Nephron (organoid): ENCODE results near the gene CTNND2.

Source experiments
- H3K27ac Mint-ChIP-seq, 3 experiments: 2 replicates each; pipeline ENCODE4 v1.8.0; 2020; ENCODE audit warnings: mixed read lengths in 3 of 3, mild to moderate bottlenecking in 2 of 3, moderate library complexity in 1 of 3
- H3K27me3 Mint-ChIP-seq: 2 replicates; pipeline ENCODE4 v1.8.0; 2021; ENCODE audit warnings: low read depth, mild to moderate bottlenecking, moderate library complexity, mixed read lengths
- H3K36me3 Mint-ChIP-seq: 2 replicates; pipeline ENCODE4 v1.8.0; 2020; ENCODE audit warnings: low read depth, mixed read lengths
- H3K4me1 Mint-ChIP-seq: 2 replicates; pipeline ENCODE4 v1.8.0; 2020; ENCODE audit warnings: mixed read lengths
- H3K4me3 Mint-ChIP-seq, 3 experiments: 2 replicates each; pipeline ENCODE4 v1.8.0; 2020; ENCODE audit warnings: mild to moderate bottlenecking in 3 of 3, mixed read lengths in 3 of 3, moderate library complexity in 2 of 3
- H3K9me3 Mint-ChIP-seq: 2 replicates; pipeline ENCODE4 v1.8.0; 2020; ENCODE audit warnings: mixed read lengths
- TF ChIP-seq, protein P1 (sequence below), 3 experiments: fragments of 200-600 bp; sonication (generic); IDR thresholded peaks; one replicate each; pipeline ENCODE4 v1.5.0; 2021; ENCODE audit warnings: antibody characterized with exemption in 3 of 3; ENCODE audit not compliant: unreplicated experiment in 3 of 3

Gene CTNND2

DNA sequence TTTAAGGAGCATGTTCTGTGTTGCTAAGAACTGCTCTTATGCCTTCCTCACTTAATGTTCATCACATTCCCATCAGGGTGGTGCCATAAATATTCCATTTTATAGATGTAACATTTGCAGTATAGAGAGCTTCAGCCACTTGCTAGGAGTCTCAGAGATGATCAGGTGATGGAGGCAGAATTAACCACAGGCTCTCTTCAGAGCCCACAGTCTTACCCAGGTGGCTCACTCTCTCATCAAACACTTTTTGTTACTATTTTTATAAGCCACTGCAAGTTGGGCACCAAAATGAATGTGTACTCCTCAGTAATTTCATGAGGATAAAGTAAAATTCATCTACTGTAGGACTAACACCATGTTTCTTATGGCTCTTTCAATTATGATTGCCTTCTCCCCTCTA is 651.7 kb downstream of the CTNND2 start:
- no peaks in the 10 kb centered on the region for H3K9me3 Mint-ChIP-seq
- no peaks in the 10 kb centered on the region for H3K27me3 Mint-ChIP-seq
- no peaks in the 10 kb centered on the region for H3K36me3 Mint-ChIP-seq
- H3K4me3 Mint-ChIP-seq = no peak overlapping the region
- H3K4me1 Mint-ChIP-seq = peaks cover 5% of the 10 kb centered on the region
- H3K27ac Mint-ChIP-seq = no peak overlapping the region
- TF ChIP-seq, protein P1, sequence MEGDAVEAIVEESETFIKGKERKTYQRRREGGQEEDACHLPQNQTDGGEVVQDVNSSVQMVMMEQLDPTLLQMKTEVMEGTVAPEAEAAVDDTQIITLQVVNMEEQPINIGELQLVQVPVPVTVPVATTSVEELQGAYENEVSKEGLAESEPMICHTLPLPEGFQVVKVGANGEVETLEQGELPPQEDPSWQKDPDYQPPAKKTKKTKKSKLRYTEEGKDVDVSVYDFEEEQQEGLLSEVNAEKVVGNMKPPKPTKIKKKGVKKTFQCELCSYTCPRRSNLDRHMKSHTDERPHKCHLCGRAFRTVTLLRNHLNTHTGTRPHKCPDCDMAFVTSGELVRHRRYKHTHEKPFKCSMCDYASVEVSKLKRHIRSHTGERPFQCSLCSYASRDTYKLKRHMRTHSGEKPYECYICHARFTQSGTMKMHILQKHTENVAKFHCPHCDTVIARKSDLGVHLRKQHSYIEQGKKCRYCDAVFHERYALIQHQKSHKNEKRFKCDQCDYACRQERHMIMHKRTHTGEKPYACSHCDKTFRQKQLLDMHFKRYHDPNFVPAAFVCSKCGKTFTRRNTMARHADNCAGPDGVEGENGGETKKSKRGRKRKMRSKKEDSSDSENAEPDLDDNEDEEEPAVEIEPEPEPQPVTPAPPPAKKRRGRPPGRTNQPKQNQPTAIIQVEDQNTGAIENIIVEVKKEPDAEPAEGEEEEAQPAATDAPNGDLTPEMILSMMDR (IDR thresholded peaks at IDR 0.05; ENCODE audit: unreplicated experiment in 3 of 3) = no peak

DNA sequence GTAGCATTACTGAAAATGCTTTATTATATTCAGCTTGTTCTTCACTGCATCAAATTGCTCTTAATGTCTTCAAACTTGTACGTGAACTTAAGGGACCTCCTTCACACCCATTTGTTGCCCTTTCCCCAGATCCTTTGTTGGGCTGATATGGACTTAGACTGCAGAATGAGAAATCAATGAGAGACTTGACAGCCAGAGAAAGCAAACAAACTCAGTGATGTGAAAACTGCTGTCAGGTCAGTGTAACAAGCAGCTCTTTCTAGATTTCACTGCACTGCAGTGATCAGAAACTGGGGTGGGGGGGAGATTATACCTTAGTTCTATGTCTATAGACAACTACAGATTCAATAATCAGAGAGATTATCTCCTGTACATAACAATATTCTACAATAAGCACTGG is 652.2 kb downstream of the CTNND2 start:
- TF ChIP-seq, protein P1 (IDR thresholded peaks at IDR 0.05; ENCODE audit: unreplicated experiment in 3 of 3) = no peak
- peaks cover 5% of the 10 kb centered on the region for H3K4me1 Mint-ChIP-seq
- no peak overlapping the region for H3K27ac Mint-ChIP-seq
- no peak overlapping the region for H3K4me3 Mint-ChIP-seq
- H3K36me3 Mint-ChIP-seq = no peaks in the 10 kb centered on the region
- H3K27me3 Mint-ChIP-seq = no peaks in the 10 kb centered on the region
- no peaks in the 10 kb centered on the region for H3K9me3 Mint-ChIP-seq

DNA sequence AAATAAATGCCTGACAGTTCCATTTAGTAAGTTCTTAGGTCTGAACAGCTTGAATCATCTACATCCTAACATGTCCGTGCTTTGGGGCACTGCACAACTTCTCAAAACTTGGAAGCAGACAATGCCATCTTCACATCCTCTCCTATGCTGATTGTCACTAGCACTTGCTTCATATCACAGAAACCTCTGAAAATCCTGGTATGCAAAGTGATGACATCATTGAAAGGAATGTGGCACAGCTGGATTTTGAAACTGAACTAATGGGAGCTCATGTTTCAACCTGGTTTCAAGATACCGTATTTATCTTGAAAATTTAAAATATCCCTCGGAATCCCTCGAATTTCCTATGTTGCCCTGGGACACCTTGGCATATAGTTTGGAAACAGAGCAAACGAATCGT is 653.0 kb downstream of the CTNND2 start:
- TF ChIP-seq, protein P1 (IDR thresholded peaks at IDR 0.05; ENCODE audit: unreplicated experiment in 3 of 3) = no peak
- H3K27me3 Mint-ChIP-seq = no peaks in the 10 kb centered on the region
- no peaks in the 10 kb centered on the region for H3K9me3 Mint-ChIP-seq
- peaks cover 5% of the 10 kb centered on the region for H3K4me1 Mint-ChIP-seq
- H3K36me3 Mint-ChIP-seq = no peaks in the 10 kb centered on the region
- H3K27ac Mint-ChIP-seq = no peak overlapping the region
- H3K4me3 Mint-ChIP-seq = no peak overlapping the region

DNA sequence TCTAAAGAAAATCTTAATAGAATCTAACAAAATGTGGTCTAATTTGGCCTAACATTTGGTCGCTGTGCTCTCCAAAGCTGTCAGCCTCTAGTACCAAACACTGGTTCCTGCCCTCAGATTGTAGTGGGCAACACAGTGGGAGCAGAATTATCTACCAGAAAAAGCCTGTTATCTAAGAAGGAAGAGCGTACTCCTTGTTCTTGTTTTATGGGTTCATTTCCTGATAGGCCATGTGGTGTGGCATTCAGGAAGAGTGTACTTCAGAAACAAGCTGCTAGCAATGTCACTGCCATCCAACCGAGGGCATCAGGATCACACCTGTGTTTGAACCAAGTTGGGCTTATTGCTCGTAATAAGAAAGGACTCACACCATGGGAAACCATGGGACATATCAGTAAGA is 655.3 kb downstream of the CTNND2 start:
- Mint-ChIP-seq H3K27ac (no peak overlapping the region), H3K36me3 (no peaks in the 10 kb centered on the region), H3K27me3 (no peaks in the 10 kb centered on the region), H3K4me3 (no peak overlapping the region), H3K9me3 (no peaks in the 10 kb centered on the region), H3K4me1 (no peaks in the 10 kb centered on the region)
- TF ChIP-seq, protein P1 (IDR thresholded peaks at IDR 0.05; ENCODE audit: unreplicated experiment in 3 of 3) = no peak

DNA sequence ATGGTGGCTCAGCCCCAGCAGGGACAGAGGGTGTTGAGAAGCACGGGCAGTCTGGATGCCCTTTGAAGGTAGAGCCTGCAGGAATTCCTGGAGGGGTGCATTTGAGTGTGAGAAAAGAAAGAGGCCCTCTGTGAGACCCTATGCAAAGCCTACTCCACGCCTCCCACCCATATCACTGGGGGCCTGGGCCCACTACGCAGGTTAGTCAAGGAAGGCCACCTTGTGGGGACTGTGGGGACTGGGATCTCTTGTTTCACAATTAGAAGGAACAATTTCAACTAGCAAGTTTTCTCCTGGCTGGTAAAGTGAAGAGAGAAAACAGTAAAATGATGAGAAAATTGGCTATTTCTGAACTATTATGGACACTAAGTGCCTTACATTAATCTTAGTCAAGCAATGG is 657.0 kb downstream of the CTNND2 start:
- TF ChIP-seq, protein P1 (IDR thresholded peaks at IDR 0.05; ENCODE audit: unreplicated experiment in 3 of 3) = no peak
- H3K27ac Mint-ChIP-seq = no peak overlapping the region
- no peak overlapping the region for H3K4me3 Mint-ChIP-seq
- no peaks in the 10 kb centered on the region for H3K4me1 Mint-ChIP-seq
- H3K9me3 Mint-ChIP-seq = no peaks in the 10 kb centered on the region
- H3K27me3 Mint-ChIP-seq = no peaks in the 10 kb centered on the region
- no peaks in the 10 kb centered on the region for H3K36me3 Mint-ChIP-seq

DNA sequence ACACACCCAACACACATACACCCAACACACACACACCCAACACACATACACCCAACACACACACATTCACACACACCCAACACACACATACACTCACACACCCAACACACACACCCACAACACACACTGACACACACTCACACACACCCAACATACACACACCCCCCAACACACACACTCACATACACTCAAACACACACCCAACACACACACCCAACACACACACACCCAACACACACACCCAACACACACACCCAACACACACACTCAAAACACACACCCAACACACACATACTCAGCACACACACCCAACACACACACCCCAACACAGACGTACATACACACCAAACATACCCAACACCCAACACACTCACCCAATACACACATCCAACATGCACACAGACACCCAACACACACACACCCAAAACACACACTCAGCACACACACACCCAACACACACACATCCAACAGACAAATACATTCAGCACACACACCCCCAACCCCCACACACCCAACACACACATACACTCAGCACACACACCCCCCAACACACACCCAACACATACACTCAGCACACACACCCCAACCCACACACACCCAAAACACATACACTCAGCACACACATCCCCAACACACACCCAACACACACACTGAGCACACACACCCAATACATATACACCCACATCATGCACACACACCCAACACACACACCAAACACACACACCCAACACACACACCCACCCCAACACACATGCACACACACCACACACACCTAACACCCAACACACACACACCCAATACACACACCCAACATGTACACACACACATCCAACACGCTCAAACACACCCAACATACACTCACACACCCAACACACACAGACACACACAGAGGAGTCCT is 663.7 kb downstream of the CTNND2 start:
- Mint-ChIP-seq H3K4me1 (no peaks in the 10 kb centered on the region), H3K36me3 (no peaks in the 10 kb centered on the region), H3K9me3 (no peaks in the 10 kb centered on the region), H3K27me3 (no peaks in the 10 kb centered on the region), H3K27ac (no peak overlapping the region), H3K4me3 (no peak overlapping the region)
- TF ChIP-seq, protein P1 (IDR thresholded peaks at IDR 0.05; ENCODE audit: unreplicated experiment in 3 of 3) = no peak
